Measurements from ENCODE around the gene IL17B. TPM values are rescaled to one million over a fixed set of nuclear protein-coding genes. Genes with fewer than 3 reads are reported as not detected.

Gene IL17B
- total and polyA plus RNA-seq, 8 donors, result 0.56 to 31.0 (median 1.8) TPM; not detected in 3

- Histone ChIP-seq H3K4me3 (no peak overlapping the region), H3K9me3 (no peaks in the 10 kb centered on the region), H3K4me1 (peaks cover 10 to 58% (median 25%) of the 10 kb centered on the region in 4 donors), H3K27ac (peak overlapping the region in 4 of 5 donors; percentile 81 to 94 (median 87)), H3K27me3 (no peaks in the 10 kb centered on the region), H3K36me3 (no peaks in the 10 kb centered on the region)
- 77 to 88% (median 86%) methylated on average over 5 of the region's 5 CpGs for WGBS, 5 donors
- no peak for DNase-seq
- intact Hi-C loops (cut with DNase I; ENCODE audit: low total_unique reads), result loop anchor here (10.0 kb wide), 1 partner anchor 185 kb away; no protein-coding TSS in a partner anchor
- TF ChIP-seq POLR2A (IDR thresholded peaks at IDR 0.05), result no peak
Observed at GRCh38 chr5:149379818-149380374, 804 bp upstream of the IL17B start.

GRCh38 chr5:149378241-149378820 is 761 bp downstream of the IL17B start:
- H3K36me3 ChIP-seq, result no peaks in the 10 kb centered on the region
- no peak overlapping the region for H3K4me3 ChIP-seq
- intact Hi-C loops (cut with DNase I; ENCODE audit: low total_unique reads), result no loop called here
- no peak for DNase-seq
- 56 to 77% (median 59%) methylated on average over 5 of the region's 5 CpGs for WGBS, 5 donors
- peak overlapping the region in 4 of 5 donors; percentile 81 to 94 (median 87) for H3K27ac ChIP-seq
- no peak for TF ChIP-seq POLR2A (IDR thresholded peaks at IDR 0.05)
- no peak for TF ChIP-seq EP300 (IDR thresholded peaks at IDR 0.05)
- TF ChIP-seq, protein P1, sequence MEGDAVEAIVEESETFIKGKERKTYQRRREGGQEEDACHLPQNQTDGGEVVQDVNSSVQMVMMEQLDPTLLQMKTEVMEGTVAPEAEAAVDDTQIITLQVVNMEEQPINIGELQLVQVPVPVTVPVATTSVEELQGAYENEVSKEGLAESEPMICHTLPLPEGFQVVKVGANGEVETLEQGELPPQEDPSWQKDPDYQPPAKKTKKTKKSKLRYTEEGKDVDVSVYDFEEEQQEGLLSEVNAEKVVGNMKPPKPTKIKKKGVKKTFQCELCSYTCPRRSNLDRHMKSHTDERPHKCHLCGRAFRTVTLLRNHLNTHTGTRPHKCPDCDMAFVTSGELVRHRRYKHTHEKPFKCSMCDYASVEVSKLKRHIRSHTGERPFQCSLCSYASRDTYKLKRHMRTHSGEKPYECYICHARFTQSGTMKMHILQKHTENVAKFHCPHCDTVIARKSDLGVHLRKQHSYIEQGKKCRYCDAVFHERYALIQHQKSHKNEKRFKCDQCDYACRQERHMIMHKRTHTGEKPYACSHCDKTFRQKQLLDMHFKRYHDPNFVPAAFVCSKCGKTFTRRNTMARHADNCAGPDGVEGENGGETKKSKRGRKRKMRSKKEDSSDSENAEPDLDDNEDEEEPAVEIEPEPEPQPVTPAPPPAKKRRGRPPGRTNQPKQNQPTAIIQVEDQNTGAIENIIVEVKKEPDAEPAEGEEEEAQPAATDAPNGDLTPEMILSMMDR (IDR thresholded peaks at IDR 0.05), result no peak
- no peak for TF ChIP-seq POLR2AphosphoS5 (IDR thresholded peaks at IDR 0.05)
- H3K27me3 ChIP-seq, result no peaks in the 10 kb centered on the region
- no peaks in the 10 kb centered on the region for H3K9me3 ChIP-seq
- peaks cover 10 to 49% (median 21%) of the 10 kb centered on the region in 4 donors for H3K4me1 ChIP-seq

GRCh38 chr5:149376711-149377447 is 2.2 kb downstream of the IL17B start:
- TF ChIP-seq, protein P1 (IDR thresholded peaks at IDR 0.05), result no peak
- TF ChIP-seq POLR2AphosphoS5 (IDR thresholded peaks at IDR 0.05) (no peak), POLR2A (IDR thresholded peaks at IDR 0.05) (no peak), EP300 (IDR thresholded peaks at IDR 0.05) (no peak)

DNA sequence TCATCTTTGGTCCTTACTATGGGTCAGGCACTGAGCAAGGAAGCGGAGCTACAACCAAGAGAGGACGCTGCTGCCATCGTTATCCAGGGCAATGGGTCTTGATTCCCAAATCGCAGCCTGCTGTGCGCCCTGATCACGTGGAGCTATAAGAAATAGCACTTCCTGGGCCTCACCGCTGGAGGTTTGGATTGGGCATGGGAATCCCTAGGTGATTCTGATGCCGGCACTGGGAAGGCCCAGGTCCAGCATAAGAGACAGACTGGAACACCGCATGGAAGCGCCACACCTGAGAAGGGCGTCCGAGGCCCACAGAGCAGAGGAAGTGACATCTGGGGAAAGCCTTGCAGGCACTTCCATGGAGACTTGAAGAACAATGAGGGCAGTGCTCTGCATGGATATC is 3.0 kb downstream of the IL17B start:
- H3K36me3 ChIP-seq, result no peaks in the 10 kb centered on the region
- DNase-seq, result no peak
- peaks cover 4 to 37% (median 13%) of the 10 kb centered on the region in 4 donors for H3K4me1 ChIP-seq
- WGBS, 5 donors, result 88 to 98% (median 96%) methylated on average over 11 to 12 of the region's 12 CpGs
- TF ChIP-seq POLR2AphosphoS5 (IDR thresholded peaks at IDR 0.05) (no peak), POLR2A (IDR thresholded peaks at IDR 0.05) (no peak)
- TF ChIP-seq, protein P1 (IDR thresholded peaks at IDR 0.05), result no peak
- no peaks in the 10 kb centered on the region for H3K27me3 ChIP-seq
- no peak overlapping the region for H3K27ac ChIP-seq
- intact Hi-C loops (cut with DNase I; ENCODE audit: low total_unique reads), result no loop called here
- no peak overlapping the region for H3K4me3 ChIP-seq
- H3K9me3 ChIP-seq, result no peaks in the 10 kb centered on the region

More at GRCh38 chr5:149376711-149377447, 2.2 kb downstream of the IL17B start:
- Histone ChIP-seq H3K9me3 (no peaks in the 10 kb centered on the region), H3K27me3 (no peaks in the 10 kb centered on the region), H3K36me3 (no peaks in the 10 kb centered on the region), H3K27ac (peak overlapping the region in 1 of 5 donors; percentile 11), H3K4me3 (no peak overlapping the region), H3K4me1 (peaks cover 4 to 39% (median 14%) of the 10 kb centered on the region in 4 donors)
- intact Hi-C loops (cut with DNase I; ENCODE audit: low total_unique reads), result no loop called here
- 87 to 94% (median 91%) methylated on average over 7 of the region's 7 CpGs for WGBS, 5 donors
- DNase-seq, result no peak
